Body of pancreas (tissue), 4 donors: Measurements from ENCODE around the gene EFCAB9.

ENCODE experiments used
- POLR2A ChIP-seq, 3 donors: fragments of 450-650 bp; IDR thresholded peaks; one replicate each; pipeline ENCODE4 v1.6.1; 2016; ENCODE audit warnings: antibody characterized with exemption in 3 of 3, mild to moderate bottlenecking in 2 of 3
- TF ChIP-seq, protein P1 (sequence below), 7 experiments: fragments of 450-650 bp in 4 of 7; fragments of 200-600 bp in 3 of 7; sonication (generic) in 3 of 7; IDR thresholded peaks; one replicate each; pipeline ENCODE4 v1.5.1; 2016 to 2019; ENCODE audit warnings: antibody characterized with exemption in 7 of 7

DNA sequence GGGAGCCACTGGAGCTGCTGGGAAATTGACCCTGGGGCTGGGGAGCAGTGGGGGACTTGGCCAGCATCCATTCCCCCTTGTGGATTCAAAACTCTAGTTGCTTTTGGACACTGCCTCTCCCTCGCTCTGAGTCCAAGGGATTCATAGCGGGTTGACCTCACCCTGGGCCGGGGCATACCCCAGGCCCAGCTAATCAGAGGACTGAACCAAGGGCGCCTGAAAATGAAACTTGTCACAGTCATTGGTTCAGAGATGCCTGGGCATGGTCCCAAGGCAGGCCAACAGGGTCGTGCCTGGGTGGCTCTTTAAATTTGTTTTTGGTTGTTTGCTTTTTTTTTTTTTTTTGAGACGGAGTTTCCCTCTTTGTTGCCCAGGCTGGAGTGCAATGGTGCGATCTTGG lies 28.5 kb upstream of the EFCAB9 start:
- TF ChIP-seq POLR2A (IDR thresholded peaks at IDR 0.05): no peak
- TF ChIP-seq, protein P1, sequence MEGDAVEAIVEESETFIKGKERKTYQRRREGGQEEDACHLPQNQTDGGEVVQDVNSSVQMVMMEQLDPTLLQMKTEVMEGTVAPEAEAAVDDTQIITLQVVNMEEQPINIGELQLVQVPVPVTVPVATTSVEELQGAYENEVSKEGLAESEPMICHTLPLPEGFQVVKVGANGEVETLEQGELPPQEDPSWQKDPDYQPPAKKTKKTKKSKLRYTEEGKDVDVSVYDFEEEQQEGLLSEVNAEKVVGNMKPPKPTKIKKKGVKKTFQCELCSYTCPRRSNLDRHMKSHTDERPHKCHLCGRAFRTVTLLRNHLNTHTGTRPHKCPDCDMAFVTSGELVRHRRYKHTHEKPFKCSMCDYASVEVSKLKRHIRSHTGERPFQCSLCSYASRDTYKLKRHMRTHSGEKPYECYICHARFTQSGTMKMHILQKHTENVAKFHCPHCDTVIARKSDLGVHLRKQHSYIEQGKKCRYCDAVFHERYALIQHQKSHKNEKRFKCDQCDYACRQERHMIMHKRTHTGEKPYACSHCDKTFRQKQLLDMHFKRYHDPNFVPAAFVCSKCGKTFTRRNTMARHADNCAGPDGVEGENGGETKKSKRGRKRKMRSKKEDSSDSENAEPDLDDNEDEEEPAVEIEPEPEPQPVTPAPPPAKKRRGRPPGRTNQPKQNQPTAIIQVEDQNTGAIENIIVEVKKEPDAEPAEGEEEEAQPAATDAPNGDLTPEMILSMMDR (IDR thresholded peaks at IDR 0.05): no peak
